Esophagus muscularis mucosa (tissue), 4 donors: ENCODE results near the gene NOX3. TPM values are rescaled to one million over a fixed set of nuclear protein-coding genes. Genes with fewer than 3 reads are reported as not detected.
"Not testable (repeated sequence)": the region's sequence is repeated elsewhere in the genome, so short reads cannot be mapped to it uniquely, and the experiment has no call there.

Experiments
- DNase-seq: peaks from one replicate; pipeline ENCODE4 v3.0.0-alpha.2; 2017; ENCODE audit errors: extremely low spot score
- H3K27ac ChIP-seq, 4 donors: fragments of 200-600 bp; sonication (generic); replicated peaks in 1 of 4; 1 replicate in 3 of 4; 2 replicates in 1 of 4; pipeline ENCODE4 v1.5.1; 2016 to 2019; ENCODE audit warnings: mild to moderate bottlenecking in 1 of 4
- H3K27me3 ChIP-seq, 4 donors: fragments of 200-600 bp; sonication (generic); one replicate each; pipeline versions ENCODE4 v1.5.1 to v1.6.0; 2016 to 2019
- H3K36me3 ChIP-seq, 4 donors: fragments of 200-600 bp; sonication (generic); one replicate each; pipeline ENCODE4 v1.5.1; 2016 to 2019
- H3K4me1 ChIP-seq, 4 donors: fragments of 200-600 bp; sonication (generic); one replicate each; pipeline ENCODE4 v1.5.1; 2016 to 2019
- H3K4me3 ChIP-seq, 4 donors: fragments of 200-600 bp; sonication (generic); 1 replicate in 2 of 4; 2 replicates in 2 of 4; pipeline ENCODE4 v1.5.1; 2016 to 2019; ENCODE audit warnings: mild to moderate bottlenecking in 4 of 4, moderate library complexity in 1 of 4
- H3K9me3 ChIP-seq, 4 donors: fragments of 200-600 bp; sonication (generic); 1 replicate in 3 of 4; 2 replicates in 1 of 4; pipeline ENCODE4 v1.5.1; 2016 to 2019
- CTCF ChIP-seq, 3 experiments: fragments of 200-600 bp in 2 of 3; fragments of 450-650 bp in 1 of 3; sonication (generic) in 2 of 3; IDR thresholded peaks; one replicate each; pipeline ENCODE4 v1.5.1; 2017 to 2019; ENCODE audit warnings: antibody characterized with exemption in 3 of 3, mild to moderate bottlenecking in 2 of 3, moderate library complexity in 1 of 3
- EP300 ChIP-seq: sonication (generic); formaldehyde crosslinking; IDR thresholded peaks from one replicate; pipeline ENCODE4 v1.6.1; 2017; ENCODE audit warnings: antibody characterized with exemption
- POLR2A ChIP-seq: fragments of 450-650 bp; IDR thresholded peaks from one replicate; pipeline ENCODE4 v1.6.1; 2017; ENCODE audit warnings: antibody characterized with exemption, moderate library complexity, mild to moderate bottlenecking, low read depth
- POLR2AphosphoS5 ChIP-seq, 2 donors: sonication (generic); formaldehyde crosslinking; IDR thresholded peaks; one replicate each; pipeline ENCODE4 v1.6.1; 2017; ENCODE audit warnings: antibody characterized with exemption in 2 of 2
- WGBS: methylation state at CpG from one replicate; pipeline ENCODE4 v1.1.5; 2018; 5-methylcytosine and 5-hydroxymethylcytosine counted together
- intact Hi-C: fragments of 100-400 bp; cut with DNase I; formaldehyde crosslinking; loops from one replicate; pipeline ENCODE4 v1.15.1; 2023
- total RNA-seq, 4 donors: library from RNA; depleted of rRNA; stranded (reverse); fragments of >200 nt; gene quantifications; one replicate each; pipeline versions ENCODE4 v1.1.0 to v1.2.1, GENCODE V29; 2016

Gene NOX3
- total RNA-seq, 4 donors from 2014 or later = not detected

- TF ChIP-seq POLR2A (no peak), EP300 (no peak), CTCF (IDR thresholded peaks at IDR 0.05) (no peak), POLR2AphosphoS5 (IDR thresholded peaks at IDR 0.05) (no peak)
- Histone ChIP-seq H3K4me1 (peaks cover 4 to 28% (median 26%) of the 10 kb centered on the region in 4 donors), H3K27me3 (no peaks in the 10 kb centered on the region), H3K27ac (peak overlapping the region in 1 of 4 donors; percentile 65), H3K36me3 (no peaks in the 10 kb centered on the region), H3K9me3 (no peaks in the 10 kb centered on the region), H3K4me3 (no peak overlapping the region)
- WGBS = 96% methylated on average over 2 of the region's 2 CpGs
- intact Hi-C loops = loop anchor here (10.0 kb wide), 1 partner anchor 167 kb away; no protein-coding TSS in a partner anchor
- no peak for DNase-seq
Observed at GRCh38 chr6:155492061-155492735, 36.6 kb upstream of the NOX3 start.

DNA sequence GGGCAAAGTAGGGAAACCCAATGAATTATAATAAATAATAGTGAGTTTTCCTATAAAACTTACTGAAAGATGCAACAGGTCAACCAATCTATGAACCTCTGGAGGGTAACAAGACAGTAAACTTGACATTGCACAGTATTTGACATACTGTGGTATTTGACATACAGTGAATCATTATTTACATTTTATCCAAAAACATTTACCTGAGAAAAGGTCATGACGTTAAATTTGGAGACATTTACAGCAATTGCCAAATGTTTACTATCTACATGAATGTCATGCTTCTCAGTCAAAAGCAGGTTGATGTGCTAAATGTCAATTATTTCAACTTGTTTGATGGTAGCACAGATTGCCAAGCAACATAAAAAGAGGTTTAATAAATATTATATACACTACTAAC lies 35.8 kb upstream of the NOX3 start:
- Histone ChIP-seq H3K27ac (no peak overlapping the region), H3K4me1 (peaks cover 4 to 28% (median 26%) of the 10 kb centered on the region in 4 donors), H3K27me3 (no peaks in the 10 kb centered on the region), H3K36me3 (no peaks in the 10 kb centered on the region), H3K4me3 (no peak overlapping the region), H3K9me3 (no peaks in the 10 kb centered on the region)
- TF ChIP-seq EP300 (no peak), CTCF (IDR thresholded peaks at IDR 0.05) (no peak), POLR2AphosphoS5 (IDR thresholded peaks at IDR 0.05) (no peak), POLR2A (no peak)
- no peak for DNase-seq
- WGBS = 75% methylated on average over 1 of the region's 1 CpG
- intact Hi-C loops = loop anchor here (10.0 kb wide), 1 partner anchor 167 kb away; no protein-coding TSS in a partner anchor

DNA sequence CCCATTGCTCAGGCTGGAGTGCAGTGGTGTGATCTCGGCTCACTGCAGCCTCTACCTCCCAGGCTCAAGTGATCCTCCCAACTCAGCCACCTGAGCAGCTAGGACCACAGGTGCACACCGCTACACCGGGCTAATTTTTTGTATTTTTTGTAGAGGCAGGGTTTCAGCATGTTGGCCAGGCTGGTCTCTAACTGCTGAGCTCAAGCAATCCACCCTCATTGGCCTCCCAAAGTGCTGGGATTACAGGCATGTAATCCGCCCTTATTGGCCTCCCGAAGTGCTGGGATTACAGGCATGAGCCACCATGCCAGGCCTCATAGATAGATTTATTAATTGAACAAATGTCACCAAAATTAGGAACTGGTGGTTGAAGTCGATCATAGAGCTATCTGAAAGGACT lies 32.6 kb upstream of the NOX3 start:
- 94% methylated on average over 6 of the region's 6 CpGs for WGBS
- not testable (repeated sequence) for H3K9me3 ChIP-seq, H3K36me3 ChIP-seq, H3K4me3 ChIP-seq, H3K27me3 ChIP-seq, DNase-seq, H3K4me1 ChIP-seq, H3K27ac ChIP-seq
- intact Hi-C loops = loop anchor here (5.0 kb wide), 1 partner anchor 34 kb away; no protein-coding TSS in a partner anchor

- no peak for DNase-seq
- H3K4me1 ChIP-seq = peaks cover 0 to under 1% (median 0%) of the 10 kb centered on the region in 4 donors
- H3K36me3 ChIP-seq = no peaks in the 10 kb centered on the region
- TF ChIP-seq CTCF (IDR thresholded peaks at IDR 0.05) = no peak
- no peak for TF ChIP-seq POLR2A
- no peak for TF ChIP-seq EP300
- TF ChIP-seq POLR2AphosphoS5 (IDR thresholded peaks at IDR 0.05) = no peak
- no peaks in the 10 kb centered on the region for H3K27me3 ChIP-seq
- intact Hi-C loops = loop anchor here (5.0 kb wide), 1 partner anchor 35 kb away; no protein-coding TSS in a partner anchor
- 81% methylated on average over 5 of the region's 5 CpGs for WGBS
- no peaks in the 10 kb centered on the region for H3K9me3 ChIP-seq
- no peak overlapping the region for H3K27ac ChIP-seq
- no peak overlapping the region for H3K4me3 ChIP-seq
Observed at GRCh38 chr6:155487371-155488130, 31.9 kb upstream of the NOX3 start.

DNA sequence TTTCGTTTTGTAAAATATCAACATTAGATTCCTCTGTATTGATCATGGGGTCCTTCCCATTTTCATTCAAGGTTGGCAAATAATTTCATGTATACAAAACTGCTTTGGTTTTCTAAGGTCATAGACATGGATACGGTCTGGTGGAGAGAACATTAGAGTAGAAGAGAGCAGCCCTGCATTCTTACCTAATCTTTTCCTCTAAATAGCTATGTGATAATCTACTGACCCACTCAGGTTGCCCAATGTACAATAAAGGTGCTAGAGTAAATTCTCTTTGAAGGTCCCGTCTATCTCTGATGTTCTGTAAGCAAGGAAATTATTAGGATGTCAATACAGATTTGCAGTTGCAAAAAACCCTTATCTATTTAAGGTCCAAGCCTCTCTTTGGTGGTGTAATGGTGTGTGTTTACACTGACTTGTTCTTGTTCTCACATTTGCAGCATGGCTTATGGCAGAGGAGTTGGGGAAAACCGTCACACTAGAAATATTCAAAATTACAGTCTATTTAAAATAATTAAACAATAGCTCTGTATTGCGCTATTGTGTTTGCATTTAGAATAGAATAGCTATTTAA lies 31.2 kb upstream of the NOX3 start:
- Histone ChIP-seq H3K27me3 (no peaks in the 10 kb centered on the region), H3K4me1 (no peaks in the 10 kb centered on the region), H3K4me3 (no peak overlapping the region), H3K9me3 (no peaks in the 10 kb centered on the region), H3K27ac (no peak overlapping the region), H3K36me3 (no peaks in the 10 kb centered on the region)
- 85% methylated on average over 5 of the region's 5 CpGs for WGBS
- TF ChIP-seq EP300 (no peak), CTCF (IDR thresholded peaks at IDR 0.05) (no peak), POLR2AphosphoS5 (IDR thresholded peaks at IDR 0.05) (no peak), POLR2A (no peak)
- DNase-seq = no peak
- intact Hi-C loops = loop anchor here (5.0 kb wide), 1 partner anchor 35 kb away; no protein-coding TSS in a partner anchor
